ENCODE measurements around the gene PALD1.

Gene PALD1

DNA sequence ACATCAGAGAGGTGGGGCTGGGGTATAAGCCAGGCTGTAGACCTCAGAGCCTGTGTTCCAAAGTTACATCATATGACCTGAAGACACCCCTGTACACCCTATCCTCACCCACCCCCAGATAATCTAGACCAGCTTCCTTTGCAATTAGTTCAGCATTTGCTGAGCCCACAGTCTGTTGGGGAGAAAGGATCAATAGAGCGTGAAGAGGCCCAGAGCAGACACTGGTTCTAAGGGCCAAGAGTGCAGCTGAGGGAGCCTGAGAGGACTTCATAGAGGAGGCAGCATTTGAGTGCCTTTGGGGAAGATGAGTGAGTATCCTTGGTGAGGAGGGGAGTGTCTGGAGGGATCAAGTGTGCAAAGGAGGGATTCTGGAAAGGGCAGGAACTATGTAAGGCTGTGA lies 65.3 kb downstream of the PALD1 start:
- Histone ChIP-seq H3K9ac (ENCODE audit: low read depth, low read length) (no peak overlapping the region), H3K4me1 (ENCODE audit: control insufficient read depth, insufficient read depth, low read length) (no peaks in the 10 kb centered on the region), H3K36me3 (ENCODE audit: control insufficient read depth, insufficient read depth, low read length) (peaks cover 8% of the 10 kb centered on the region), H3K27me3 (ENCODE audit: control insufficient read depth, insufficient read depth, low read length) (no peaks in the 10 kb centered on the region), H3K9me3 (ENCODE audit: control insufficient read depth, insufficient read depth, low read length) (no peaks in the 10 kb centered on the region), H3K4me3 (ENCODE audit: low read depth, low read length) (no peak overlapping the region)

DNA sequence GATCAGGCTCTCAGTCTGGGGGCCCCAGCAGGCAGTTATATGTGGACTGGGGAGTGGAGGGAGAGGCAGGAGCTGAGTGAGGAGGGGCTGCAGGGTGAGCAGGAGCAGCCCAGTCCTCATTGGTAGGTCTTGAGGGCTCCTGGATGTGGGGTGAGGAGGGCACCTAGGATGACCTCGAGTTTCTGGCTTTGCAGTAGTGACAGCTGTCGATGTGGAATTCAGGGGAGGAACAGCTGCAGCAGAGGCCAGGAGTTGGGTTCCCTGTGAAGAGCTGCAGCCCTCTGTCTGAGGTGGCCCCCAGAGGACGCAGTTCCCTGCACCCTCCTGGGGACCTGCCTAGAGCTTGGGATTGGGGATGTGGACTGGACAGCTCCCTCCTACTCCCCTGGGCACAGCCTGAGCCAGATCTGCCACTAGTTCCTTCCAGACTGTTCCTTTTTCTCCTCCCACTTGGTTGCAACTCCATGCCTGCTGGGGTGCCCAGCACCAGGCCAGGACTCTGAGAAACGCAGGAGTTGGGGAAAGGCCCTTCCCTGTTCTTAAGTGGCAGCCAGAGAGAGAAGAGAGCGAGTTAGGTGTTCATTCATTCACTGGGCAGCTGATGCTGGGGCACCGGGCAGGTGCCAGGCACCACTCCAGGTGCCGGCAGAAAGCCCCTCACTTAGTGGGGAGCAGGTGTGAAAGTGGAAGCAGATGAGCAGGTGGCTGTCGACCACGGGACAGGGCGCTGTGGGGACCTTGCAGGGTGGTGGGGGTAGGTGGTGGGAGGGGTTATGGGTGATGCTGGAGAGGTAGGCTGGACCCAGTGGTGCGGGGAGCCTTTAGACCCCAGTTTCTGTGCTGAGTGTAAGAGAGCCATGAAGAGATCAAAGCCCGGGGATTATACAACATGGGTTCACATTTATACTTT lies 66.1 kb downstream of the PALD1 start:
- H3K4me3 ChIP-seq (ENCODE audit: low read depth, low read length), result no peak overlapping the region
- peaks cover 5% of the 10 kb centered on the region for H3K36me3 ChIP-seq (ENCODE audit: control insufficient read depth, insufficient read depth, low read length)
- H3K9ac ChIP-seq (ENCODE audit: low read depth, low read length), result no peak overlapping the region
- no peaks in the 10 kb centered on the region for H3K4me1 ChIP-seq (ENCODE audit: control insufficient read depth, insufficient read depth, low read length)
- no peaks in the 10 kb centered on the region for H3K27me3 ChIP-seq (ENCODE audit: control insufficient read depth, insufficient read depth, low read length)
- no peaks in the 10 kb centered on the region for H3K9me3 ChIP-seq (ENCODE audit: control insufficient read depth, insufficient read depth, low read length)

DNA sequence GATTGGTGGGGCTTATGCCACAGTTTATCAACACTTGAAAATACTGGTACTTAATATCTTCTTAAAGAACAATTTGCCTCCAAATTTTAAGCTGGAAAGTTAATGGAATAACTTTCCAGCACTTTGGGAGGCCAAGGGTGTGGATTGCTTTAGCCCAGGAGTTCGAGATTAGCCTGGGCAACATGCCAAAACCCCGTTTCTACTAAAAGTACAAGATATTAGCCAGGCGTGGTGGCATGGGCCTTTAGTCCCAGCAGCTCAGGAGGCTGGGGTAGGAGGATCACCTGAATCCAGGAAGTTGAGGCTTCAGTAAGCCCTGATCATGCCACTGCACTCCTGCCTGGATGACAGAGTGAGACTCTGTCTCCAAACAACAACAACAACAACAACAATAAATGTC lies 68.0 kb downstream of the PALD1 start:
- Histone ChIP-seq H3K4me3 (ENCODE audit: low read depth, low read length) (no peak overlapping the region), H3K36me3 (ENCODE audit: control insufficient read depth, insufficient read depth, low read length) (peaks cover 10% of the 10 kb centered on the region), H3K27me3 (ENCODE audit: control insufficient read depth, insufficient read depth, low read length) (no peaks in the 10 kb centered on the region), H3K4me1 (ENCODE audit: control insufficient read depth, insufficient read depth, low read length) (no peaks in the 10 kb centered on the region), H3K9ac (ENCODE audit: low read depth, low read length) (no peak overlapping the region), H3K9me3 (ENCODE audit: control insufficient read depth, insufficient read depth, low read length) (no peaks in the 10 kb centered on the region)

DNA sequence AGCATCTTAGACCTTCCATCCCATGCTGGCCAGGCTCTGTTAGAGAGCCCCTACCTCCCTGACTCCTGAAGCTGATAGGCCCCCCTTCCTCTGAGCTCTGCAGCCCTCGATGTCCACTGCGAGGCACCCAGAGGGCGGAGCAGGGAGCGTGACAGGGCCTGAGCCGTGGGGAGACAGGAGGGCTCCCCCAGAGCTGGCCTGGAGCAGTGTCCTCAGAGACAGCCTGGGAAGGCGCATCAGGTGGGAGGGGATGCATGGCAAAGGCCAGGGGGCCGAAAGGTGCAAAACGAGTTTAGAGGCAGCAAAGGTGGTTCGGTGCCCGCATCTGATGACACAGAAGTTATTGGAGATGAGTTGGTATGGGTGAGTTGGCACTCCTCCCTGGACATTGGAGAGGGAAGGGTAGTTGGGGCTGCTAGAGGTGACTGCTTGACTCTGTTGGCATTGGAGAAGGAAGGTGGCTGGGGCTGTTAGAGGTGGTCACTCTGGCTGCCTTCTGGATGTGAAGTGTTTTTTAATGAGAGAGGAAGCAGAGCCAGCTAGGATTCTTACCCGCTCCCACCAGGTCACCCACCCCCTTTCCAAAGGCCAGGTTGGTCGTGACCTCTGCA lies 70.9 kb downstream of the PALD1 start:
- H3K9ac ChIP-seq (ENCODE audit: low read depth, low read length), result no peak overlapping the region
- no peaks in the 10 kb centered on the region for H3K9me3 ChIP-seq (ENCODE audit: control insufficient read depth, insufficient read depth, low read length)
- no peak overlapping the region for H3K4me3 ChIP-seq (ENCODE audit: low read depth, low read length)
- H3K4me1 ChIP-seq (ENCODE audit: control insufficient read depth, insufficient read depth, low read length), result no peaks in the 10 kb centered on the region
- H3K27me3 ChIP-seq (ENCODE audit: control insufficient read depth, insufficient read depth, low read length), result no peaks in the 10 kb centered on the region
- H3K36me3 ChIP-seq (ENCODE audit: control insufficient read depth, insufficient read depth, low read length), result peaks cover 17% of the 10 kb centered on the region

DNA sequence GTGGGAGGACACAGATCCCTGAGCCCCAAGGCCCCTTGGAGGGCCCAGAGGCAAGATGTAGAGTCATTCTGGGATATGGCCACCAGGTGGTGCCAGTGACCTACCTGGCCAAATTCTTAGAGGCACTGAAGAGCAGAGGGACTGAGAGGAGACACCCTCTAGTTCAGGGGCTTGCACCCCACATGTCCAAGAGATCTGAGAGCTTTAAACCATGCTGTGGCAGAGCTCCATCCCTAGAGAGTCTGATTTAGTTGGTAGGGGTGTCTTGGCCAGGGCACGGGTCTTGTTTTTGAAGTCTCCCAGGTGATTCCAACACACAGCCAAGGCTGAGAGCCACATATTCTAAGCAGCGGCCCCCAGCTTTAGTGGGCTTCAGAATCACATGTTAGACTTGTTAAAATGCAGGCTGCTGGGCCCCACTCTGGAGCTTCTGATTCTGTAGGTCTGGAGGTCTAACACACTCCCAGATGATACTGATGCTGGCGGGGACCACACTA lies 71.4 kb downstream of the PALD1 start:
- no peaks in the 10 kb centered on the region for H3K9me3 ChIP-seq (ENCODE audit: control insufficient read depth, insufficient read depth, low read length)
- no peak overlapping the region for H3K4me3 ChIP-seq (ENCODE audit: low read depth, low read length)
- peaks cover 17% of the 10 kb centered on the region for H3K36me3 ChIP-seq (ENCODE audit: control insufficient read depth, insufficient read depth, low read length)
- no peak overlapping the region for H3K9ac ChIP-seq (ENCODE audit: low read depth, low read length)
- H3K4me1 ChIP-seq (ENCODE audit: control insufficient read depth, insufficient read depth, low read length), result no peaks in the 10 kb centered on the region
- no peaks in the 10 kb centered on the region for H3K27me3 ChIP-seq (ENCODE audit: control insufficient read depth, insufficient read depth, low read length)

DNA sequence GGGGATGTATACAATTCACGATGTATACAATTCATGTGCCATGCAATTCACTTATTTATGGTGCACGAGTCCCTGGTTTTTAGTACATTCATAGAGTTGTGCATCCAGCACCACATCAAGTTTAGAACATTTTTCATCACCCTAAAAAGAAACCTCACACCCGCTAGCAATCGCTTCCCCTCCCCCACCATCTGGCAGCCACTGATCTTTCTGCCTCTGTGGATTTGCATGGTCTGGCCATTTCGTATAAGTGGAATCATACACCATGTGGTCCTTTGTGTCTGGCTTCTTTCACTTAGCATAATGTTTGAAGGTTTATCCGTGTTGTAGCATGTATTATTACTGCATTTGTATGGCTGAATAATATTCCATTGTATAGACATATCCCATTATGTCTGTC lies 71.9 kb downstream of the PALD1 start:
- peaks cover 17% of the 10 kb centered on the region for H3K36me3 ChIP-seq (ENCODE audit: control insufficient read depth, insufficient read depth, low read length)

DNA sequence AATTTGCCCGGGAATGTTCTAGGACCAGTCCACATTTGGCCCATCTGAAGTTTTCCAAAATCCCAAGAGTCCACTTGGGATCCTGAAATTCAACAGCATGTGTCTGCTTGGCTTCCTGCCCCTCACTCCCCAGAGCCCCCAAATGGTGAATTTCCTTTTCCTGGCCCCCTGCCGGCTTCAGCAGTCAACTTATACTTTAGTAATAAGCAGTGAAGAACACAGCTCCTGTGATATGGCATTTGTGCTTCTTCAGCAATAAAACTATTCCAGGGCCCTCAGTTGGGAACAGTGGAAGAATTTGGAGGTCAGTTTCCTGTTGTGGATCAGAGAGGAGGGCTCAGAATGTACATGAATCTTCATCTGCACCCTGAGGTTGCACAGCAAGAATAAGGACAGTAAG lies 72.9 kb downstream of the PALD1 start:
- no peaks in the 10 kb centered on the region for H3K4me1 ChIP-seq (ENCODE audit: control insufficient read depth, insufficient read depth, low read length)
- H3K9ac ChIP-seq (ENCODE audit: low read depth, low read length), result no peak overlapping the region
- peaks cover 21% of the 10 kb centered on the region for H3K36me3 ChIP-seq (ENCODE audit: control insufficient read depth, insufficient read depth, low read length)
- H3K27me3 ChIP-seq (ENCODE audit: control insufficient read depth, insufficient read depth, low read length), result no peaks in the 10 kb centered on the region
- H3K9me3 ChIP-seq (ENCODE audit: control insufficient read depth, insufficient read depth, low read length), result no peaks in the 10 kb centered on the region
- no peak overlapping the region for H3K4me3 ChIP-seq (ENCODE audit: low read depth, low read length)

More for the DNA sequence above, 71.9 kb downstream of the PALD1 start:
- H3K27me3 ChIP-seq (ENCODE audit: control insufficient read depth, insufficient read depth, low read length), result no peaks in the 10 kb centered on the region
- H3K9ac ChIP-seq (ENCODE audit: low read depth, low read length), result no peak overlapping the region
- H3K9me3 ChIP-seq (ENCODE audit: control insufficient read depth, insufficient read depth, low read length), result no peaks in the 10 kb centered on the region
- no peaks in the 10 kb centered on the region for H3K4me1 ChIP-seq (ENCODE audit: control insufficient read depth, insufficient read depth, low read length)
- no peak overlapping the region for H3K4me3 ChIP-seq (ENCODE audit: low read depth, low read length)

DNA sequence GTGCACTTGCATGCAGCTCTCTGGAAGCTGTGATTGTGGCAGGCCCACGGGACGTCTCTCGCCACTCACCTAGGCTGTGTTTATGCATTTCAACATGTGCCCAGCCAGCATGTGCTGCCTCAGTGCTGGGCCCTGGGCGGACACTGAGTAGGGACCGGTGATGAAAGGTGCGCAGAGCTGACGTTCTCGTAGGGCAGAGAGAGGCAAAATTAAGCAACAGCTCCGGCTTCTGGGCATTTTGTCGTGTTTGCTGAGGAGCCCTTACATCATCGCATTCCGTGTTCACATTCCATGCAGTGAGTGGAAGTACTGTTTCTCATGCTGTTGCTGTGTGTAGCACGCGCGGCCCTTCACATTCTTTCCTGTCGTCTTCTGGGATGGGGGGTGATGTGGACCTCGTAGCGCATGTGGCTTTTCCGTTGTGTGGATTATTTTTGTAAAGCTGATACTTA lies 73.4 kb downstream of the PALD1 start:
- Histone ChIP-seq H3K27me3 (ENCODE audit: control insufficient read depth, insufficient read depth, low read length) (no peaks in the 10 kb centered on the region), H3K9me3 (ENCODE audit: control insufficient read depth, insufficient read depth, low read length) (no peaks in the 10 kb centered on the region), H3K4me1 (ENCODE audit: control insufficient read depth, insufficient read depth, low read length) (no peaks in the 10 kb centered on the region), H3K9ac (ENCODE audit: low read depth, low read length) (no peak overlapping the region), H3K36me3 (ENCODE audit: control insufficient read depth, insufficient read depth, low read length) (peaks cover 22% of the 10 kb centered on the region), H3K4me3 (ENCODE audit: low read depth, low read length) (no peak overlapping the region)

DNA sequence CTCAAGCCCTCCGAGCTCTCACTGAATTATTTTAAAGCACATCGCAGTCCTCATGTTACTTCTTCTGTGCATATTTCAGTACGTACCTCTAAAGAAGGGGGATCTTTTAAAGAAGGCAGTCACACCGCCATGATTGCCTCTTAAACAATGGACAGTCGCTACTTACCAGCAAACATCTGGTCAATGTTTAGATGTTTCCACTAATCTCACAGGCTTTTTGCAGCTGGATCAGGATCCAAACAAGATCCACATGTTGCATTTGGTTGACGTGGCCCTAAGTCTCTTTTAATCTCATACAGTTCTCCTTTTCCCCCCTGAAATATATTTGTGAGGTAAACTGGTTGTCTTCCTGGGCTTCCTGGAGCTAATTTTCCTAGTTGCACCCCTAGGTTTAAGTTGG lies 74.0 kb downstream of the PALD1 start:
- H3K9ac ChIP-seq (ENCODE audit: low read depth, low read length), result no peak overlapping the region
- no peaks in the 10 kb centered on the region for H3K27me3 ChIP-seq (ENCODE audit: control insufficient read depth, insufficient read depth, low read length)
- no peak overlapping the region for H3K4me3 ChIP-seq (ENCODE audit: low read depth, low read length)
- no peaks in the 10 kb centered on the region for H3K4me1 ChIP-seq (ENCODE audit: control insufficient read depth, insufficient read depth, low read length)
- H3K36me3 ChIP-seq (ENCODE audit: control insufficient read depth, insufficient read depth, low read length), result peaks cover 26% of the 10 kb centered on the region
- H3K9me3 ChIP-seq (ENCODE audit: control insufficient read depth, insufficient read depth, low read length), result no peaks in the 10 kb centered on the region

DNA sequence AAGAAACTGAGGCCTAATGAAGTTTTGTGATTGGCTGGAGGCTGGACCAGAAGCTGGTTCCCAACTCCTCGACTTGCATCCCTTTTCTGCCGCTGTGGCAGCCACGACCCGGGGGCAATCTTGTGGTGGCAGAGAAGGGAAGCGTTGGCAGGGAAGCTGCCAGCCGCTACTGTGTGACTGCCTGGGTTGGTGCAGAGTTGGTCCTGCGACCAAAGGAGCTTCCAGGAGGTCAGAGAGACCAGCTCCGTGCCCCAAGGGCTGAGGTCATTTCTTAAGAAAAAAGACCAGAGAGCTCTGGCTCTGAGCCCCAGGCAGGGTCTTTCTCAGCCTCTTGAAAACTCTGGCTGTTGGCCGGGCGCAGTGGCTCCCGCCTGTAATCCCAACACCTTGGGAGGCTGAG lies 76.8 kb downstream of the PALD1 start:
- H3K9ac ChIP-seq (ENCODE audit: low read depth, low read length), result no peak overlapping the region
- no peaks in the 10 kb centered on the region for H3K27me3 ChIP-seq (ENCODE audit: control insufficient read depth, insufficient read depth, low read length)
- H3K4me3 ChIP-seq (ENCODE audit: low read depth, low read length), result no peak overlapping the region
- H3K9me3 ChIP-seq (ENCODE audit: control insufficient read depth, insufficient read depth, low read length), result no peaks in the 10 kb centered on the region
- peaks cover 5% of the 10 kb centered on the region for H3K4me1 ChIP-seq (ENCODE audit: control insufficient read depth, insufficient read depth, low read length)
- H3K36me3 ChIP-seq (ENCODE audit: control insufficient read depth, insufficient read depth, low read length), result peaks cover 26% of the 10 kb centered on the region

DNA sequence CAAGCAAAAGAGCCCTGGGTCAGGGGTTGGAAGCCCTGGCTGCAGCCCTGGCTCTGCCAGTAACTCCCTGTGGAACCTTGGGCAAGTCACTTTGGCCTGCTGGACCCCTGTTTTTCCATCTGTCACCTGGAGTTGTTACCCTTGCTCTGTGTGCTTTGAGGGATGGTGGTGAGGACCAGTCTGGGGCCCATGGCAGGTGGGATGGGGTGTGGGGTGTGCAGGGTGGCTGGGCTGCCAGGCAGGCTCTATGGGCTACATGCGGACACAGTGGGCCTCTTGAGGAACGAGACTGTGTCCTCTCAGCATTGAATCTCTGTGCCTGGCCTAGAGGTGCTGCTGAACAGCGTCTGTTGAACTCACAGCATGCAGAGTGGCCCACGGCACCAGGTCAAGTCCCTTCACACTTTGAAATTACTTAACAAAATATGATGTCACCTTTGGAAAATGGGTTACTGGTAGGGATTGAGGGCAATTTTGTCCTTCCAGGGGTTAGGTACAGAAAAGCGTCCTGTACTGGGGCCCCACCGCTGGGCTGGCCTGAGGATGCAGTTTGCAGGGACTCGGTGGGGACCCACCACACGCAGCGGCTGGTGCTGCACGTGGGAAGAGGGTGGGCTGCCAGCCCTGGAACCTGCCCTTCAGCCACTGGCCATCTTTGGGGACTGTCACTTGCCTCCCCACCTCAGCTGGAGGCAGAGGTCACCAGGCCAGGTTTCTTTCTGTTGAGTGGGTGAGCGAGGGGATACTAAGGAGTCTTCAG lies 78.7 kb downstream of the PALD1 start:
- no peak overlapping the region for H3K9ac ChIP-seq (ENCODE audit: low read depth, low read length)
- H3K36me3 ChIP-seq (ENCODE audit: control insufficient read depth, insufficient read depth, low read length), result peaks cover 15% of the 10 kb centered on the region
- H3K4me3 ChIP-seq (ENCODE audit: low read depth, low read length), result no peak overlapping the region
- H3K9me3 ChIP-seq (ENCODE audit: control insufficient read depth, insufficient read depth, low read length), result no peaks in the 10 kb centered on the region
- no peaks in the 10 kb centered on the region for H3K27me3 ChIP-seq (ENCODE audit: control insufficient read depth, insufficient read depth, low read length)
- peaks cover 5% of the 10 kb centered on the region for H3K4me1 ChIP-seq (ENCODE audit: control insufficient read depth, insufficient read depth, low read length)

Measured in iPS-15b (cell line).